Activated B cell treated with CpG ODN at 0.5 μM for 24 hours (primary cell): ENCODE results near the gene CHST8. TPM values are rescaled to one million over a fixed set of nuclear protein-coding genes. Genes with fewer than 3 reads are reported as not detected.
A peak's percentile ranks its signal among the peaks of the same experiment; 100 is the strongest.

Experiments
- ATAC-seq: fragments of 200-7000 bp; cut with Tn5 transposase; one replicate; pipeline ENCODE4 v1.10.0; 2021; ENCODE audit warnings: low read depth, mild to moderate bottlenecking, moderate library complexity
- CTCF ChIA-PET: fragments of 350-600 bp; sonication (Branson Sonifier 250); formaldehyde crosslinking; loops from one replicate; lab custom pipeline; 2021; ENCODE audit warnings: antibody characterized with exemption; lab: Charles Lee
- POLR2A ChIA-PET: fragments of 350-600 bp; sonication (Branson Sonifier 250); formaldehyde crosslinking; loops from one replicate; lab custom pipeline; 2021; ENCODE audit warnings: antibody characterized with exemption; lab: Charles Lee
- DNase-seq: peaks from one replicate; pipeline ENCODE4 v3.0.0; 2022
- H3K27ac Mint-ChIP-seq: one replicate; pipeline ENCODE4 v1.8.0; 2020; ENCODE audit warnings: mixed read lengths
- H3K27me3 Mint-ChIP-seq: one replicate; pipeline ENCODE4 v1.8.0; 2021; ENCODE audit warnings: mixed read lengths
- H3K36me3 Mint-ChIP-seq: one replicate; pipeline ENCODE4 v1.8.0; 2021; ENCODE audit warnings: low read depth, mixed read lengths
- H3K4me1 Mint-ChIP-seq: one replicate; pipeline ENCODE4 v1.8.0; 2021; ENCODE audit warnings: mixed read lengths
- H3K4me3 Mint-ChIP-seq: one replicate; pipeline ENCODE4 v1.8.0; 2020; ENCODE audit warnings: mild to moderate bottlenecking, mixed read lengths
- H3K9me3 Mint-ChIP-seq: one replicate; pipeline ENCODE4 v1.8.0; 2020; ENCODE audit warnings: mixed read lengths
- CTCF ChIP-seq: fragments of 200-600 bp; IDR thresholded peaks from one replicate; pipeline ENCODE4 v1.8.0; 2022; ENCODE audit warnings: antibody characterized with exemption, mild to moderate bottlenecking
- intact Hi-C: fragments of 100-400 bp; cut with micrococcal nuclease; formaldehyde crosslinking; loops from one replicate; pipeline ENCODE4 v1.15.1; 2024
- total RNA-seq: library from RNA; stranded (reverse); gene quantifications from 2 replicates; pipeline ENCODE4 v1.2.3, GENCODE V29; 2022

Gene CHST8
- total RNA-seq, 1 donor from 2014 or later, result not detected

DNA sequence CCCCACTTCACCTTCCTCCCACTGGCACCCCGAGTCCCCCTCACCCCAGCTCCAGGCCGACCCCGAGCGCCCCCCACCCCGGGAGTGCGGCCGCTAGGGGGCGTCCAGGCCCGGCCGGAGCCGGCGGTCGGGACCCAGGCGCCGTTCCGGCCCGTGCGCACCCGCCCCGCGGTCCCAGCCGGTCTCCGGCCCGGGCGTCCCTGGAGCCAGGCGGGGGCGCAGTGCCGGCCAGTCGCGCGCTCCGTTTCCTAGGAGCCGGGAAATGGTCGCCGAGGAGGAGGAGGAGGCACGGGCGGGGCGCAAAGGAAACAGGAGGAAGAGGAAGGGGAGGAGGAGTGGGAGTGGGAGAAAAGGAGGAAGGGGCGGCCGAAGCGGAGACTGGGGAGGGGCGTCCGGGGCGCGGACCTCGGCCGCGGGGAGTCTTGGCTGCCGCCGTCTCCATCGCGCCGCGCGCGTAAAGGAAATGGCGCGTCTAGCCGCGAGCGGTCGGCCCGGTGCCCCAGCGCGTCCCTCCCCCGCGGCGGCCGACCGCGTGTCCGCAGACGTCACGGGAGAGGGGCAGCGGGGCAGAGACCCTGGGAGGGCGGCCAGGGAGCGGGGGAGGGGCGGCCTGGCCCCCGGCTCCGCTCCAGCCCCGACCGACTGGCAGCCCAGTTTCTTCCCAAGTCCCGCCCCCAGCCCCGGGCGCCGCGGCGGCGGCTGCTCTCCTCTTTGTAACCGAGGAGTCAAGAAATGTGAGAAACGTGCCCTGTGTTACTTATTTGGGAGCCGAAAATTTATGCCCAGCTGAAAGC lies 173.8 kb downstream of the CHST8 start:
- ATAC-seq (peak; percentile 64), DNase-seq (peak; percentile 64)
- Mint-ChIP-seq H3K27ac (peak overlapping the region; percentile 46), H3K4me3 (peak overlapping the region; percentile 75), H3K36me3 (no peaks in the 10 kb centered on the region), H3K27me3 (peaks cover 19% of the 10 kb centered on the region), H3K9me3 (no peaks in the 10 kb centered on the region), H3K4me1 (peaks cover 5% of the 10 kb centered on the region)
- intact Hi-C loops, result loop anchor here (1.0 to 5.0 kb wide), 6 partner anchors 25 to 619 kb away; no protein-coding TSS in a partner anchor
- TF ChIP-seq CTCF, result no peak
- ChIA-PET POLR2A (interaction anchor here (1.9 kb wide), 1 partner anchor 376 kb away, joined by 8 read pairs; the partner anchor contains the start of gene LSM14A), CTCF (interaction anchor here (0.7 to 2.0 kb wide), 6 partner anchors 18 to 350 kb away, joined by 3 to 12 read pairs (median 4); no protein-coding TSS in a partner anchor)

DNA sequence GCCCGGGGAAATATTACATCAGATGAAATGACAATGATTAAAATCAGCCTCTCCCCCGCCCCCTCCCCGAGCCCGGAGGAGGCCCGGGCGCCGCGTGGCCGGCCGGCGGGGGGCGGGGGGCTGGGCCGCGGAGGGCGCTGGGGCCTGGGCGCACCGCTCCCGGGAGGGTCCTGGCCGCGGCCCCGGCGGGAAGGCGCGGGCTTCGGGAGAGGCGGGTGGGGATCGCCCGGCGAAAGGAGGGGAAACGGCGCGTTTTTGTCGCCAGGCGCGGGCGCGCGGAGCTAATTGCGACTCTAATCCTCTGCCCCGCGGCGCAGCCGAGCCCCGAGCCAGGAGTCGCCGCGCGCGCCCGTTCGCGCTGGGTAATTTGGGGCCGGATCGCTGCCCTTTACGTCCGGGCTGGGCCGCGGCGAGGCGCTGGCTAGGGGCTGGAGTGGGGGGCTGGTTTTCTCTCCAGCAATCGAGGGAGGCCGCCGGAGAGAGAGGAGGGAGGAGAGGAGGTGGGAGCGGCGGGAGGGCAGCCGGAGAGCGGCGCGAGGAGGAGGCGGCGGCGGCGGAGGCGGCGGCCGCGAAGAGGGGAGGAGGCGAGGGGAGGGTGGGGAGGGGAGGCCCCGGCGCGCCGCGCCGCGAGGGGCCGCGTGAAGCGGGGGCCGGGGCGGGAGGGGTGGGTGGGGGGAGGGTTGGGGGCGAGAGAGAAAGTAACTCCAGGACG lies 174.6 kb downstream of the CHST8 start, which contains the start of gene KCTD15:
Gene KCTD15 (plus strand): TSS at position 707 of the 712 bp plus-strand sequence. CDS start 3,585 bp downstream, outside the sequence.
- ATAC-seq (peak; percentile 23), DNase-seq (peak; percentile 36)
- Mint-ChIP-seq H3K4me1 (peaks cover 5% of the 10 kb centered on the region), H3K36me3 (no peaks in the 10 kb centered on the region), H3K4me3 (peak within 1 kb of the TSS; percentile 82), H3K27me3 (peaks cover 16% of the 10 kb centered on the region), H3K27ac (no peak within 1 kb of the TSS), H3K9me3 (no peaks in the 10 kb centered on the region)
- no peak for TF ChIP-seq CTCF
- ChIA-PET POLR2A (interaction anchor here (0.9 to 1.9 kb wide), 2 partner anchors 338 to 376 kb away, joined by 6 to 8 read pairs; partner anchors contain the start of gene LSM14A), CTCF (interaction anchor here (1.5 kb wide), 1 partner anchor 202 kb away, joined by 4 read pairs; no protein-coding TSS in a partner anchor)
- intact Hi-C loops, result loop anchor here (2.0 to 5.0 kb wide), 3 partner anchors 24 to 351 kb away; no protein-coding TSS in a partner anchor

DNA sequence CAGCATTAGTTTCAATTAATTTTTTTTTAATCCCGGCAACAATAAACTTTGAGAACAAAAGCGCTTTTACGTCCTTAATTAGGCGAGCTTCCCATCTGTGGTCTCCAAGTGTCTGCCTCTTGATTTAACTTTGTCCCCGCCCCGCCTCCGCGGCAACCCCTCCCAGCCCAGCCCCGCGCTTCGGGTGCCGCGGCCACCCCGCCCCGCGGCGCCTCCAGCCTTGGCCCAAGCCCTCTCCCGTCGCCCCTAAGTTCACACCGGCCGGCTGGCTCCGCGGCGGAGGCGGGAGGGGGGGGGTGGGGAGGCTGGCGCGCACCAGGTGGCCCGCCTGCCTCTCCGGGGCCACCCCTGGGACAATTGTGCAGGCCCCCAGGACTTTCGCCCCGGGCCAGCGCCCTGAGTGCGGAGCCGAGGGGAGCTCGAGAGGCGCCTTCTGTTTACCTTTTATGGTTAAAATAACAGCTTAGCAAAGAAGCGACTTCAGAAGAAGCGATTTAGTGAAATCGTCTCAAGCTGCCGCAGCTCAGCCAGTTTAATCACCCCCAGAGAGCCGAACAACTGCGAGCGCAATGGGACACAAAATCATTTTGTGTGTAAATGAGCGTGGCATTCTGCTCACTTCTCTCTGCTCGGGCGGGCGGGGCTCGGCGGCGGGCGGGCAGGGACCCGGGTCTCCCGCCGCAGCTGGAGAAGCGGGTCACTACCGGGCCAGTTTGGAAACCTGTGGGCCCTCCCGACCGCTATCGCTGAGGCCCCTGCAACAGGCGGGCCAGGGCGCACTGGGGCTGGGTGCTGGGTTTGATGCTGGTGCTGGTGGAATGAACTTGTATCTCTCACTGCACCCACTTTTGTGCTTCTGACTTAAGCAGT lies 176.3 kb downstream of the CHST8 start:
- ChIA-PET CTCF (interaction anchor here (0.8 to 1.5 kb wide), 2 partner anchors 20 to 298 kb away, joined by 4 to 5 read pairs; no protein-coding TSS in a partner anchor), POLR2A (interaction anchor here (0.7 to 1.9 kb wide), 2 partner anchors 21 to 374 kb away, joined by 3 to 8 read pairs; partner anchors contain the start of gene LSM14A)
- DNase-seq (no peak), ATAC-seq (no peak)
- Mint-ChIP-seq H3K36me3 (no peaks in the 10 kb centered on the region), H3K4me3 (peak overlapping the region; percentile 77), H3K27me3 (peaks cover 10% of the 10 kb centered on the region), H3K27ac (peak overlapping the region; percentile 24), H3K4me1 (peaks cover 5% of the 10 kb centered on the region), H3K9me3 (no peaks in the 10 kb centered on the region)
- intact Hi-C loops, result loop anchor here (2.0 to 5.0 kb wide), 3 partner anchors 23 to 349 kb away; no protein-coding TSS in a partner anchor
- no peak for TF ChIP-seq CTCF

- Mint-ChIP-seq H3K36me3 (no peaks in the 10 kb centered on the region), H3K9me3 (no peaks in the 10 kb centered on the region), H3K4me3 (peak overlapping the region; percentile 32), H3K27ac (peak overlapping the region; percentile 24), H3K4me1 (peaks cover 5% of the 10 kb centered on the region), H3K27me3 (peaks cover 5% of the 10 kb centered on the region)
- ChIA-PET CTCF (interaction anchor here (0.6 to 1.5 kb wide), 2 partner anchors 21 to 298 kb away, joined by 4 read pairs; no protein-coding TSS in a partner anchor), POLR2A (no interaction called here)
- no peak for DNase-seq
- ATAC-seq, result no peak
- intact Hi-C loops, result loop anchor here (5.0 kb wide), 2 partner anchors 199 to 349 kb away; no protein-coding TSS in a partner anchor
- no peak for TF ChIP-seq CTCF
Observed at GRCh38 chr19:33798681-33799111, 176.9 kb downstream of the CHST8 start.
